ENCODE data around the gene SSR4.

The SSR4 gene

GRCh38 chrX:153792368-153792767 lies 2.1 kb upstream of the SSR4 start:
- H3K23ac ChIP-seq (ENCODE audit: low read depth, low read length, poor library complexity), result no peak overlapping the region
- H2BK120ac ChIP-seq (ENCODE audit: low read depth, low read length), result no peak overlapping the region
- peak overlapping the region in 1 of 2 donors; percentile 78 for H3K4me3 ChIP-seq (ENCODE audit: low read length in 2 of 2)

GRCh38 chrX:153793291-153793690 lies 1.2 kb upstream of the SSR4 start:
- Histone ChIP-seq H2BK120ac (ENCODE audit: low read depth, low read length) (no peak overlapping the region), H3K18ac (ENCODE audit: low read length) (no peak overlapping the region), H3K9ac (ENCODE audit: low read depth, low read length, poor library complexity) (no peak overlapping the region), H3K9me3 (replicated peaks in 1 of 2; ENCODE audit: control insufficient read depth in 2 of 2, insufficient read depth in 1 of 2, low read depth in 1 of 2, low read length in 2 of 2) (peaks cover 0 to 4% of the 10 kb centered on the region in 2 donors), H3K4me3 (ENCODE audit: low read length in 2 of 2) (peak overlapping the region; percentile 78 to 88), H3K27me3 (ENCODE audit: control insufficient read depth in 3 of 3, insufficient read depth in 3 of 3, low read depth in 1 of 3, low read length in 3 of 3) (peaks cover 0 to 14% (median 0%) of the 10 kb centered on the region in 3 experiments), H3K79me1 (ENCODE audit: low read depth, low read length) (peaks cover 6% of the 10 kb centered on the region), H2AK5ac (ENCODE audit: low read depth, low read length) (no peak overlapping the region), H3K23ac (ENCODE audit: low read depth, low read length, poor library complexity) (no peak overlapping the region), H2AFZ (ENCODE audit: low read length) (no peak overlapping the region), H2BK12ac (ENCODE audit: low read length) (no peak overlapping the region), H3K4me1 (ENCODE audit: control insufficient read depth in 2 of 2, insufficient read depth in 1 of 2, low read depth in 1 of 2, low read length in 2 of 2) (peaks cover 5% of the 10 kb centered on the region in 2 donors), H3K14ac (ENCODE audit: low read length) (no peak overlapping the region), H3K4me2 (ENCODE audit: insufficient read depth, low read length, poor library complexity, severe bottlenecking) (peak overlapping the region; percentile 66), H3K27ac (replicated peaks; ENCODE audit: low read length) (no peak overlapping the region), H4K8ac (ENCODE audit: low read depth, low read length) (no peak overlapping the region), H4K91ac (ENCODE audit: low read depth, low read length, poor library complexity) (no peak overlapping the region), H3K36me3 (replicated peaks in 1 of 2; ENCODE audit: control insufficient read depth in 2 of 2, insufficient read depth in 2 of 2, low read length in 2 of 2) (peaks cover 5 to 39% of the 10 kb centered on the region in 2 donors), H2BK15ac (ENCODE audit: low read length) (no peak overlapping the region), H3K4ac (ENCODE audit: low read length) (no peak overlapping the region), H2BK5ac (ENCODE audit: low read length) (no peak overlapping the region)
- no peak for DNase-seq (ENCODE audit: low spot score)
- no CpG with 5 or more reads among the region's 7 CpGs for WGBS, 2 donors (ENCODE audit: extremely low coverage in 2 of 2, insufficient read length in 2 of 2, insufficient replicate concordance in 1 of 2)

More at GRCh38 chrX:153792368-153792767, 2.1 kb upstream of the SSR4 start:
- Histone ChIP-seq H3K4me2 (ENCODE audit: insufficient read depth, low read length, poor library complexity, severe bottlenecking) (no peak overlapping the region), H3K4ac (ENCODE audit: low read length) (no peak overlapping the region), H2AK5ac (ENCODE audit: low read depth, low read length) (no peak overlapping the region), H3K27me3 (ENCODE audit: control insufficient read depth in 3 of 3, insufficient read depth in 3 of 3, low read depth in 1 of 3, low read length in 3 of 3) (peaks cover 0 to 14% (median 0%) of the 10 kb centered on the region in 3 experiments), H3K4me1 (ENCODE audit: control insufficient read depth in 2 of 2, insufficient read depth in 1 of 2, low read depth in 1 of 2, low read length in 2 of 2) (peaks cover 5% of the 10 kb centered on the region in 2 donors), H3K9me3 (replicated peaks in 1 of 2; ENCODE audit: control insufficient read depth in 2 of 2, insufficient read depth in 1 of 2, low read depth in 1 of 2, low read length in 2 of 2) (peaks cover 0 to 4% of the 10 kb centered on the region in 2 donors), H3K36me3 (replicated peaks in 1 of 2; ENCODE audit: control insufficient read depth in 2 of 2, insufficient read depth in 2 of 2, low read length in 2 of 2) (peaks cover 5 to 32% of the 10 kb centered on the region in 2 donors), H2BK12ac (ENCODE audit: low read length) (no peak overlapping the region), H2BK5ac (ENCODE audit: low read length) (no peak overlapping the region), H3K14ac (ENCODE audit: low read length) (no peak overlapping the region), H3K18ac (ENCODE audit: low read length) (no peak overlapping the region), H4K91ac (ENCODE audit: low read depth, low read length, poor library complexity) (no peak overlapping the region), H3K27ac (replicated peaks; ENCODE audit: low read length) (no peak overlapping the region), H2BK15ac (ENCODE audit: low read length) (no peak overlapping the region), H3K79me1 (ENCODE audit: low read depth, low read length) (peaks cover 6% of the 10 kb centered on the region), H3K9ac (ENCODE audit: low read depth, low read length, poor library complexity) (no peak overlapping the region), H2AFZ (ENCODE audit: low read length) (no peak overlapping the region), H4K8ac (ENCODE audit: low read depth, low read length) (no peak overlapping the region)
- DNase-seq (ENCODE audit: low spot score), result no peak
- no CpG with 5 or more reads among the region's 6 CpGs for WGBS, 2 donors (ENCODE audit: extremely low coverage in 2 of 2, insufficient read length in 2 of 2, insufficient replicate concordance in 1 of 2)

GRCh38 chrX:153794897-153795816 lies 689 bp downstream of the SSR4 start:
- H2BK120ac ChIP-seq (ENCODE audit: low read depth, low read length), result no peak overlapping the region
- peak overlapping the region; percentile 78 to 93 for H3K4me3 ChIP-seq (ENCODE audit: low read length in 2 of 2)
- H3K79me1 ChIP-seq (ENCODE audit: low read depth, low read length), result peaks cover 6% of the 10 kb centered on the region
- H3K4me2 ChIP-seq (ENCODE audit: insufficient read depth, low read length, poor library complexity, severe bottlenecking), result peak overlapping the region; percentile 64
- no peak overlapping the region for H2BK12ac ChIP-seq (ENCODE audit: low read length)
- peaks cover 0 to 12% (median 0%) of the 10 kb centered on the region in 3 experiments for H3K27me3 ChIP-seq (ENCODE audit: control insufficient read depth in 3 of 3, insufficient read depth in 3 of 3, low read depth in 1 of 3, low read length in 3 of 3)
- no peak overlapping the region for H2AK5ac ChIP-seq (ENCODE audit: low read depth, low read length)
- peak overlapping the region; percentile 88 for H3K18ac ChIP-seq (ENCODE audit: low read length)
- peaks cover 5% of the 10 kb centered on the region in 2 donors for H3K4me1 ChIP-seq (ENCODE audit: control insufficient read depth in 2 of 2, insufficient read depth in 1 of 2, low read depth in 1 of 2, low read length in 2 of 2)
- H3K23ac ChIP-seq (ENCODE audit: low read depth, low read length, poor library complexity), result no peak overlapping the region
- H2AFZ ChIP-seq (ENCODE audit: low read length), result peak overlapping the region; percentile 2
- peaks cover 3 to 46% of the 10 kb centered on the region in 2 donors for H3K36me3 ChIP-seq (replicated peaks in 1 of 2; ENCODE audit: control insufficient read depth in 2 of 2, insufficient read depth in 2 of 2, low read length in 2 of 2)
- H4K8ac ChIP-seq (ENCODE audit: low read depth, low read length), result no peak overlapping the region
- H2BK15ac ChIP-seq (ENCODE audit: low read length), result no peak overlapping the region
- no peak overlapping the region for H4K91ac ChIP-seq (ENCODE audit: low read depth, low read length, poor library complexity)
- H3K27ac ChIP-seq (replicated peaks; ENCODE audit: low read length), result no peak overlapping the region
- peak overlapping the region; percentile 56 for H3K14ac ChIP-seq (ENCODE audit: low read length)
- peak overlapping the region; percentile 53 for H3K4ac ChIP-seq (ENCODE audit: low read length)
- no peak overlapping the region for H2BK5ac ChIP-seq (ENCODE audit: low read length)
- DNase-seq (ENCODE audit: low spot score), result no peak
- H3K9me3 ChIP-seq (replicated peaks in 1 of 2; ENCODE audit: control insufficient read depth in 2 of 2, insufficient read depth in 1 of 2, low read depth in 1 of 2, low read length in 2 of 2), result peaks cover 0 to 4% of the 10 kb centered on the region in 2 donors
- peak overlapping the region; percentile 91 for H3K9ac ChIP-seq (ENCODE audit: low read depth, low read length, poor library complexity)
- WGBS, 2 donors (ENCODE audit: extremely low coverage in 2 of 2, insufficient read length in 2 of 2, insufficient replicate concordance in 1 of 2), result no CpG with 5 or more reads among the region's 47 CpGs

- no peak for DNase-seq (ENCODE audit: low spot score)
- Histone ChIP-seq H2BK5ac (ENCODE audit: low read length) (no peak overlapping the region), H3K9me3 (replicated peaks in 1 of 2; ENCODE audit: control insufficient read depth in 2 of 2, insufficient read depth in 1 of 2, low read depth in 1 of 2, low read length in 2 of 2) (peaks cover 0 to 4% of the 10 kb centered on the region in 2 donors), H4K91ac (ENCODE audit: low read depth, low read length, poor library complexity) (no peak overlapping the region), H2BK120ac (ENCODE audit: low read depth, low read length) (no peak overlapping the region), H2AFZ (ENCODE audit: low read length) (no peak overlapping the region), H3K4me2 (ENCODE audit: insufficient read depth, low read length, poor library complexity, severe bottlenecking) (no peak overlapping the region), H3K27me3 (ENCODE audit: control insufficient read depth in 3 of 3, insufficient read depth in 3 of 3, low read depth in 1 of 3, low read length in 3 of 3) (peaks cover 0 to 6% (median 0%) of the 10 kb centered on the region in 3 experiments), H3K9ac (ENCODE audit: low read depth, low read length, poor library complexity) (no peak overlapping the region), H3K79me1 (ENCODE audit: low read depth, low read length) (peaks cover 6% of the 10 kb centered on the region), H3K4me3 (ENCODE audit: low read length in 2 of 2) (no peak overlapping the region), H4K8ac (ENCODE audit: low read depth, low read length) (no peak overlapping the region), H3K14ac (ENCODE audit: low read length) (no peak overlapping the region), H2AK5ac (ENCODE audit: low read depth, low read length) (no peak overlapping the region), H2BK15ac (ENCODE audit: low read length) (no peak overlapping the region), H3K4ac (ENCODE audit: low read length) (no peak overlapping the region), H3K27ac (replicated peaks; ENCODE audit: low read length) (no peak overlapping the region), H3K36me3 (replicated peaks in 1 of 2; ENCODE audit: control insufficient read depth in 2 of 2, insufficient read depth in 2 of 2, low read length in 2 of 2) (peaks cover 3 to 38% of the 10 kb centered on the region in 2 donors), H3K18ac (ENCODE audit: low read length) (no peak overlapping the region), H3K23ac (ENCODE audit: low read depth, low read length, poor library complexity) (no peak overlapping the region), H2BK12ac (ENCODE audit: low read length) (no peak overlapping the region), H3K4me1 (ENCODE audit: control insufficient read depth in 2 of 2, insufficient read depth in 1 of 2, low read depth in 1 of 2, low read length in 2 of 2) (peaks cover 5% of the 10 kb centered on the region in 2 donors)
- WGBS, 2 donors (ENCODE audit: extremely low coverage in 2 of 2, insufficient read length in 2 of 2, insufficient replicate concordance in 1 of 2), result no CpG with 5 or more reads among the region's 15 CpGs
Observed at GRCh38 chrX:153797415-153798015, 3.0 kb downstream of the SSR4 start.

Data from neuronal stem cell (in vitro differentiated cells).